ENCODE data around the gene ERICH6B. TPM values are rescaled to one million over a fixed set of nuclear protein-coding genes. Genes with fewer than 3 reads are reported as not detected.

The ERICH6B gene
- total and polyA plus RNA-seq, 2 of the 8 experiments (the other 6 are each of a cell fraction or from before 2014, with no cell fraction given) = not detected

DNA sequence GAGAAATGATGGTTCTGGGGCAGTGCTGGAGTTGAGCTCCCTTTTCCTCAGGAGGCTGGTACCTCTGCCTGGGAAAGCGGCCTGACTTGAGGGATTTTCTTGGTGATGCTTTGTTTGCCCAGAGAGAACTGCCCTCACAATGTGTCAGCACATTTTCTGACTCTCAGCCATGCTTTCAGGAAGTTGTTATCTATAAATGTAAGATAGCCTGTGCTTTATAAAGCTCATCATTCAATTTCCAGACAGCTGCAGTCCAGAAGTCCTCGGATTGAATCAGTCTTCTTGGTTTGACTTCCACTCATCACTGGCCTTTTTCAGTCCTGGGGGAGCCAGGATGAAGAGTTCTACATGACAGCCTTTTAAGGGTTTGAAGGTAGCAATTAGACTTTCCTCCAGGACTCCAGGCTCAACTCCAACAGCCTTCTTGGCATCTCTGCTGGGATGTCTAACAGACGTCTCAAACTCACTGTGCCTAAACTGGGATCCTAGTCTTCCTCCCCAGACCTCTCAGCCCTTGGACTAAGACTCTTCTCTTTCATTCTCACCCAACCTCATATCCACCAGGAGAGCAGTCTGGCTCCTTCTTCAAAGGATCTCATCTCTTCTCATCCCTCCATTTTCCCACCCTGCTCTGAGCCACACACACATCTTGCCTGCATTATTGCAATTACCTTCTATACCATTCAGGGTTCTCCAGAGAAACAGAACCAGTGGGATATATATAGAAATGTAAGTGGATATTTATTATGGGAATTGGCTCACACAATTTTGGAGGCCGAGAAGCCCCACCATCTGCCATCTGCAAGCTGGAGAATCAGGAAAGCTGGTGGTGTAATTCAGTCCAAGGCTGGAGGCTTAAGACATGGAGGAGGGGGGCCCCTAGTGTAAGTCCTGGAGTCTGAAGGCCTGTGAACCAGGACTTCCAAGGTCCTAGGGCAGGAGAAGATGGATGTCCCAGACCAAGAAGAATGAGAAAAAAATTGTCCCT is 13.1 kb downstream of the ERICH6B start (continued):
- no peak for TF ChIP-seq USF2 (IDR thresholded peaks at IDR 0.05; ENCODE audit: low read length)
- TF ChIP-seq EP300 (IDR thresholded peaks at IDR 0.05; ENCODE audit: borderline replicate concordance in 1 of 2, low read depth in 2 of 2, low read length in 2 of 2) = no peak
- no peak for TF ChIP-seq SIN3A (conservative IDR thresholded peaks at IDR 0.05 in 1 of 2, IDR thresholded peaks at IDR 0.05 in 1 of 2; ENCODE audit: low read depth in 1 of 2, low read length in 2 of 2)
- TF ChIP-seq, protein P1, sequence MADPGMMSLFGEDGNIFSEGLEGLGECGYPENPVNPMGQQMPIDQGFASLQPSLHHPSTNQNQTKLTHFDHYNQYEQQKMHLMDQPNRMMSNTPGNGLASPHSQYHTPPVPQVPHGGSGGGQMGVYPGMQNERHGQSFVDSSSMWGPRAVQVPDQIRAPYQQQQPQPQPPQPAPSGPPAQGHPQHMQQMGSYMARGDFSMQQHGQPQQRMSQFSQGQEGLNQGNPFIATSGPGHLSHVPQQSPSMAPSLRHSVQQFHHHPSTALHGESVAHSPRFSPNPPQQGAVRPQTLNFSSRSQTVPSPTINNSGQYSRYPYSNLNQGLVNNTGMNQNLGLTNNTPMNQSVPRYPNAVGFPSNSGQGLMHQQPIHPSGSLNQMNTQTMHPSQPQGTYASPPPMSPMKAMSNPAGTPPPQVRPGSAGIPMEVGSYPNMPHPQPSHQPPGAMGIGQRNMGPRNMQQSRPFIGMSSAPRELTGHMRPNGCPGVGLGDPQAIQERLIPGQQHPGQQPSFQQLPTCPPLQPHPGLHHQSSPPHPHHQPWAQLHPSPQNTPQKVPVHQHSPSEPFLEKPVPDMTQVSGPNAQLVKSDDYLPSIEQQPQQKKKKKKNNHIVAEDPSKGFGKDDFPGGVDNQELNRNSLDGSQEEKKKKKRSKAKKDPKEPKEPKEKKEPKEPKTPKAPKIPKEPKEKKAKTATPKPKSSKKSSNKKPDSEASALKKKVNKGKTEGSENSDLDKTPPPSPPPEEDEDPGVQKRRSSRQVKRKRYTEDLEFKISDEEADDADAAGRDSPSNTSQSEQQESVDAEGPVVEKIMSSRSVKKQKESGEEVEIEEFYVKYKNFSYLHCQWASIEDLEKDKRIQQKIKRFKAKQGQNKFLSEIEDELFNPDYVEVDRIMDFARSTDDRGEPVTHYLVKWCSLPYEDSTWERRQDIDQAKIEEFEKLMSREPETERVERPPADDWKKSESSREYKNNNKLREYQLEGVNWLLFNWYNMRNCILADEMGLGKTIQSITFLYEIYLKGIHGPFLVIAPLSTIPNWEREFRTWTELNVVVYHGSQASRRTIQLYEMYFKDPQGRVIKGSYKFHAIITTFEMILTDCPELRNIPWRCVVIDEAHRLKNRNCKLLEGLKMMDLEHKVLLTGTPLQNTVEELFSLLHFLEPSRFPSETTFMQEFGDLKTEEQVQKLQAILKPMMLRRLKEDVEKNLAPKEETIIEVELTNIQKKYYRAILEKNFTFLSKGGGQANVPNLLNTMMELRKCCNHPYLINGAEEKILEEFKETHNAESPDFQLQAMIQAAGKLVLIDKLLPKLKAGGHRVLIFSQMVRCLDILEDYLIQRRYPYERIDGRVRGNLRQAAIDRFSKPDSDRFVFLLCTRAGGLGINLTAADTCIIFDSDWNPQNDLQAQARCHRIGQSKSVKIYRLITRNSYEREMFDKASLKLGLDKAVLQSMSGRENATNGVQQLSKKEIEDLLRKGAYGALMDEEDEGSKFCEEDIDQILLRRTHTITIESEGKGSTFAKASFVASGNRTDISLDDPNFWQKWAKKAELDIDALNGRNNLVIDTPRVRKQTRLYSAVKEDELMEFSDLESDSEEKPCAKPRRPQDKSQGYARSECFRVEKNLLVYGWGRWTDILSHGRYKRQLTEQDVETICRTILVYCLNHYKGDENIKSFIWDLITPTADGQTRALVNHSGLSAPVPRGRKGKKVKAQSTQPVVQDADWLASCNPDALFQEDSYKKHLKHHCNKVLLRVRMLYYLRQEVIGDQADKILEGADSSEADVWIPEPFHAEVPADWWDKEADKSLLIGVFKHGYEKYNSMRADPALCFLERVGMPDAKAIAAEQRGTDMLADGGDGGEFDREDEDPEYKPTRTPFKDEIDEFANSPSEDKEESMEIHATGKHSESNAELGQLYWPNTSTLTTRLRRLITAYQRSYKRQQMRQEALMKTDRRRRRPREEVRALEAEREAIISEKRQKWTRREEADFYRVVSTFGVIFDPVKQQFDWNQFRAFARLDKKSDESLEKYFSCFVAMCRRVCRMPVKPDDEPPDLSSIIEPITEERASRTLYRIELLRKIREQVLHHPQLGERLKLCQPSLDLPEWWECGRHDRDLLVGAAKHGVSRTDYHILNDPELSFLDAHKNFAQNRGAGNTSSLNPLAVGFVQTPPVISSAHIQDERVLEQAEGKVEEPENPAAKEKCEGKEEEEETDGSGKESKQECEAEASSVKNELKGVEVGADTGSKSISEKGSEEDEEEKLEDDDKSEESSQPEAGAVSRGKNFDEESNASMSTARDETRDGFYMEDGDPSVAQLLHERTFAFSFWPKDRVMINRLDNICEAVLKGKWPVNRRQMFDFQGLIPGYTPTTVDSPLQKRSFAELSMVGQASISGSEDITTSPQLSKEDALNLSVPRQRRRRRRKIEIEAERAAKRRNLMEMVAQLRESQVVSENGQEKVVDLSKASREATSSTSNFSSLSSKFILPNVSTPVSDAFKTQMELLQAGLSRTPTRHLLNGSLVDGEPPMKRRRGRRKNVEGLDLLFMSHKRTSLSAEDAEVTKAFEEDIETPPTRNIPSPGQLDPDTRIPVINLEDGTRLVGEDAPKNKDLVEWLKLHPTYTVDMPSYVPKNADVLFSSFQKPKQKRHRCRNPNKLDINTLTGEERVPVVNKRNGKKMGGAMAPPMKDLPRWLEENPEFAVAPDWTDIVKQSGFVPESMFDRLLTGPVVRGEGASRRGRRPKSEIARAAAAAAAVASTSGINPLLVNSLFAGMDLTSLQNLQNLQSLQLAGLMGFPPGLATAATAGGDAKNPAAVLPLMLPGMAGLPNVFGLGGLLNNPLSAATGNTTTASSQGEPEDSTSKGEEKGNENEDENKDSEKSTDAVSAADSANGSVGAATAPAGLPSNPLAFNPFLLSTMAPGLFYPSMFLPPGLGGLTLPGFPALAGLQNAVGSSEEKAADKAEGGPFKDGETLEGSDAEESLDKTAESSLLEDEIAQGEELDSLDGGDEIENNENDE (IDR thresholded peaks at IDR 0.05; ENCODE audit: insufficient replicate concordance, low read length) = no peak
